ENCODE data around the gene OR2A5. TPM values are rescaled to one million over a fixed set of nuclear protein-coding genes. Genes with fewer than 3 reads are reported as not detected.

OR2A5 gene
- polyA plus RNA-seq, 2 of the 4 experiments (the other 2 are of a cell fraction), result not detected

DNA sequence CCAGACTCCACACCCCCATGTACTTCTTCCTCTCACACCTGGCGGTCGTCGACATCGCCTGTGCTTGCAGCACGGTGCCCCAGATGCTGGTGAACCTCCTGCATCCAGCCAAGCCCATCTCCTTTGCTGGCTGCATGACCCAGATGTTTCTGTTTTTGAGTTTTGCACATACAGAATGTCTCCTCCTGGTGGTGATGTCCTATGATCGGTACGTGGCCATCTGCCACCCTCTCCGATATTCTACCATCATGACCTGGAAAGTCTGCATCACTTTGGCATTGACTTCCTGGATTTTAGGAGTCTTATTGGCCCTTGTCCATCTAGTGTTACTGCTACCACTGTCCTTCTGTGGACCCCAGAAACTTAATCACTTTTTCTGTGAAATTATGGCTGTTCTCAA lies 25.6 kb downstream of the OR2A5 start (continued):
- TF ChIP-seq, protein P1, sequence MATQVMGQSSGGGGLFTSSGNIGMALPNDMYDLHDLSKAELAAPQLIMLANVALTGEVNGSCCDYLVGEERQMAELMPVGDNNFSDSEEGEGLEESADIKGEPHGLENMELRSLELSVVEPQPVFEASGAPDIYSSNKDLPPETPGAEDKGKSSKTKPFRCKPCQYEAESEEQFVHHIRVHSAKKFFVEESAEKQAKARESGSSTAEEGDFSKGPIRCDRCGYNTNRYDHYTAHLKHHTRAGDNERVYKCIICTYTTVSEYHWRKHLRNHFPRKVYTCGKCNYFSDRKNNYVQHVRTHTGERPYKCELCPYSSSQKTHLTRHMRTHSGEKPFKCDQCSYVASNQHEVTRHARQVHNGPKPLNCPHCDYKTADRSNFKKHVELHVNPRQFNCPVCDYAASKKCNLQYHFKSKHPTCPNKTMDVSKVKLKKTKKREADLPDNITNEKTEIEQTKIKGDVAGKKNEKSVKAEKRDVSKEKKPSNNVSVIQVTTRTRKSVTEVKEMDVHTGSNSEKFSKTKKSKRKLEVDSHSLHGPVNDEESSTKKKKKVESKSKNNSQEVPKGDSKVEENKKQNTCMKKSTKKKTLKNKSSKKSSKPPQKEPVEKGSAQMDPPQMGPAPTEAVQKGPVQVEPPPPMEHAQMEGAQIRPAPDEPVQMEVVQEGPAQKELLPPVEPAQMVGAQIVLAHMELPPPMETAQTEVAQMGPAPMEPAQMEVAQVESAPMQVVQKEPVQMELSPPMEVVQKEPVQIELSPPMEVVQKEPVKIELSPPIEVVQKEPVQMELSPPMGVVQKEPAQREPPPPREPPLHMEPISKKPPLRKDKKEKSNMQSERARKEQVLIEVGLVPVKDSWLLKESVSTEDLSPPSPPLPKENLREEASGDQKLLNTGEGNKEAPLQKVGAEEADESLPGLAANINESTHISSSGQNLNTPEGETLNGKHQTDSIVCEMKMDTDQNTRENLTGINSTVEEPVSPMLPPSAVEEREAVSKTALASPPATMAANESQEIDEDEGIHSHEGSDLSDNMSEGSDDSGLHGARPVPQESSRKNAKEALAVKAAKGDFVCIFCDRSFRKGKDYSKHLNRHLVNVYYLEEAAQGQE (IDR thresholded peaks at IDR 0.05), result no peak
- TF ChIP-seq RAD21 (conservative IDR thresholded peaks at IDR 0.05 in 1 of 2, IDR thresholded peaks at IDR 0.05 in 1 of 2), result no peak
- no peak for TF ChIP-seq CBX8 (IDR thresholded peaks at IDR 0.05)
- no peak for TF ChIP-seq RNF2 (IDR thresholded peaks at IDR 0.05; ENCODE audit: borderline replicate concordance, low read depth)
- no peak for TF ChIP-seq EP300 (IDR thresholded peaks at IDR 0.05)
- no peak for TF ChIP-seq POLR2AphosphoS2 (conservative IDR thresholded peaks at IDR 0.05; ENCODE audit: low read length)
- TF ChIP-seq CHD4 (IDR thresholded peaks at IDR 0.05; ENCODE audit: borderline replicate concordance), result no peak

DNA sequence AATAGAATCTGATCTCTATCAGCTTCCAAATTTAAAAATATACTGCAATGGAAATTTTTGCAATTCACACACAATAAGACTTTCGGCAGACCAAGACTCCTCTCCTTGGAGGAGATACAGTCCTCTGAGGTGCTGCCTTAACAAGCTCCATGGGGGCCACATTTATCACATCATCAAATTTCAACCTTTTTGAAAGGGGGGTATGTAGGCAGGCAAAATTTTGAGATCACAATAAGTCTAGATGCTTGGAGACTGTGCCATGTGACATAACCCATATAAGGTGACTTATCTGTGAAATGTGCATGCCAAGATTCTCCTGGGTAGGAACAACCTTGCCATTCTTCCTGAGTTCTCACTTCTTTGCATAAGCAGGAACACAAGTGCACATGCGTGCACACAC lies 37.2 kb downstream of the OR2A5 start, which contains the start of gene OR2A12:
Gene OR2A12, plus strand, starts transcription at position 301 of the 400 bp plus-strand sequence. CDS start 8,830 bp downstream, outside the sequence.
- ATAC-seq, result no peak
- no peak for DNase-seq (ENCODE audit: low read depth in 1 of 2, low spot score in 1 of 2)
- TF ChIP-seq ATOH8 (CRISPR knock-in tag; IDR thresholded peaks at IDR 0.05; ENCODE audit: low read depth) (no peak), CHD2 (IDR thresholded peaks at IDR 0.05; ENCODE audit: low read length, partially characterized antibody) (no peak), EHF (CRISPR knock-in tag; IDR thresholded peaks at IDR 0.05) (no peak), RNF2 (IDR thresholded peaks at IDR 0.05; ENCODE audit: borderline replicate concordance, low read depth) (no peak), CEBPB (IDR thresholded peaks at IDR 0.05) (no peak)
- TF ChIP-seq, protein P2, sequence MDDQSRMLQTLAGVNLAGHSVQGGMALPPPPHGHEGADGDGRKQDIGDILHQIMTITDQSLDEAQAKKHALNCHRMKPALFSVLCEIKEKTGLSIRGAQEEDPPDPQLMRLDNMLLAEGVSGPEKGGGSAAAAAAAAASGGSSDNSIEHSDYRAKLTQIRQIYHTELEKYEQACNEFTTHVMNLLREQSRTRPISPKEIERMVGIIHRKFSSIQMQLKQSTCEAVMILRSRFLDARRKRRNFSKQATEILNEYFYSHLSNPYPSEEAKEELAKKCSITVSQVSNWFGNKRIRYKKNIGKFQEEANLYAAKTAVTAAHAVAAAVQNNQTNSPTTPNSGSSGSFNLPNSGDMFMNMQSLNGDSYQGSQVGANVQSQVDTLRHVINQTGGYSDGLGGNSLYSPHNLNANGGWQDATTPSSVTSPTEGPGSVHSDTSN (IDR thresholded peaks at IDR 0.05), result no peak
- Histone ChIP-seq H3K4me1 (no peaks in the 10 kb centered on the region), H3K9me3 (no peaks in the 10 kb centered on the region), H3K4me2 (no peak within 1 kb of the TSS), H3K4me3 (no peak within 1 kb of the TSS), H3K27ac (no peak within 1 kb of the TSS)
- POLR2A ChIA-PET, result no interaction called here
- WGBS (ENCODE audit: missing lambda C conversion rate), result 46% methylated on average over 2 of the region's 2 CpGs
- FAIRE-seq, result no peak
- CTCF ChIA-PET, result no interaction called here

GRCh38 chr7:144086730-144087129 lies 38.0 kb downstream of the OR2A5 start:
- TF ChIP-seq ZSCAN20 (CRISPR knock-in tag; IDR thresholded peaks at IDR 0.05) (no peak), KDM5A (IDR thresholded peaks at IDR 0.05) (no peak), RCOR1 (IDR thresholded peaks at IDR 0.05; ENCODE audit: low read depth, low read length) (no peak), CBX2 (IDR thresholded peaks at IDR 0.05; ENCODE audit: borderline replicate concordance, low read depth) (no peak), RARB (CRISPR knock-in tag; IDR thresholded peaks at IDR 0.05) (no peak), USF2 (IDR thresholded peaks at IDR 0.05) (no peak)

More at GRCh38 chr7:144086730-144087129, 38.0 kb downstream of the OR2A5 start:
- ChIA-PET POLR2A (no interaction called here), CTCF (no interaction called here)
- ATAC-seq (no peak), FAIRE-seq (no peak), DNase-seq (ENCODE audit: low read depth in 1 of 2, low spot score in 1 of 2) (no peak)
- no peaks in the 10 kb centered on the region for H3K9me3 ChIP-seq
- no peak overlapping the region for H3K4me3 ChIP-seq
- H3K27ac ChIP-seq, result no peak overlapping the region
- 43% methylated on average over 4 of the region's 4 CpGs for WGBS (ENCODE audit: missing lambda C conversion rate)
- no peak overlapping the region for H3K4me2 ChIP-seq
- no peaks in the 10 kb centered on the region for H3K4me1 ChIP-seq

All from A549 (cell line).